B cell (primary cell): ENCODE measurements around the gene ALDH1L2. TPM values are rescaled to one million over a fixed set of nuclear protein-coding genes. Genes with fewer than 3 reads are reported as not detected.

Experiments
- ATAC-seq: fragments of 200-7000 bp; cut with Tn5 transposase; one replicate; pipeline ENCODE4 v1.10.0; 2021; ENCODE audit warnings: low read depth, mild to moderate bottlenecking, moderate number of reproducible peaks, moderate library complexity
- CTCF ChIA-PET: fragments of 350-600 bp; sonication (Branson Sonifier 250); formaldehyde crosslinking; loops from one replicate; lab custom pipeline; 2021; ENCODE audit warnings: antibody characterized with exemption, inconsistent platforms; lab: Charles Lee
- POLR2A ChIA-PET: fragments of 350-600 bp; sonication (Branson Sonifier 250); formaldehyde crosslinking; loops from one replicate; lab custom pipeline; 2021; ENCODE audit warnings: antibody characterized with exemption; lab: Charles Lee
- DNase-seq: peaks from one replicate; pipeline ENCODE4 v3.0.0; 2013
- H2AFZ ChIP-seq: 2 replicates; pipeline ENCODE4 v1.6.1; 2012; ENCODE audit warnings: mild to moderate bottlenecking, low read depth, low read length; ENCODE audit not compliant: insufficient read depth, poor library complexity, severe bottlenecking
- H3K27ac ChIP-seq, 2 donors: 1 replicate in 1 of 2; 2 replicates in 1 of 2; pipeline ENCODE4 v1.5.1; 2012 to 2013; ENCODE audit warnings: low read length in 2 of 2, mild to moderate bottlenecking in 2 of 2, moderate library complexity in 1 of 2
- H3K27me3 ChIP-seq, 4 experiments: fragments of 200-600 bp in 1 of 4; sonication (generic) in 1 of 4; replicated peaks in 1 of 4; 1 replicate in 2 of 4; 2 replicates in 2 of 4; pipeline versions ENCODE4 v1.6.1 to v1.7.0; 2013 to 2016; ENCODE audit warnings: low read length in 3 of 4, mild to moderate bottlenecking in 2 of 4, mixed read lengths in 1 of 4, moderate library complexity in 1 of 4; ENCODE audit not compliant: insufficient read depth in 4 of 4, control insufficient read depth in 3 of 4; ENCODE audit errors: control extremely low read depth in 1 of 4
- H3K36me3 ChIP-seq, 2 experiments: replicated peaks in 1 of 2; 1 replicate in 1 of 2; 2 replicates in 1 of 2; pipeline versions ENCODE4 v1.6.1 to v1.7.1; 2013; ENCODE audit warnings: low read length in 1 of 2; ENCODE audit not compliant: insufficient read depth in 2 of 2, control insufficient read depth in 1 of 2; ENCODE audit errors: control extremely low read depth in 1 of 2, extremely low read depth in 1 of 2
- H3K4me1 ChIP-seq, 2 donors: fragments of 200-600 bp in 1 of 2; sonication (generic) in 1 of 2; 1 replicate in 1 of 2; 2 replicates in 1 of 2; pipeline versions ENCODE4 v1.5.1 to v1.6.1; 2013 to 2017; ENCODE audit warnings: low read length in 2 of 2; ENCODE audit not compliant: control insufficient read depth in 2 of 2, insufficient read depth in 2 of 2
- H3K4me2 ChIP-seq: replicated peaks from 2 replicates; pipeline ENCODE3; 2012; ENCODE audit warnings: mild to moderate bottlenecking, low read depth, low read length; ENCODE audit not compliant: poor library complexity, severe bottlenecking
- H3K4me3 ChIP-seq, 5 experiments: fragments of 200-600 bp in 1 of 5; sonication (generic) in 1 of 5; 1 replicate in 3 of 5; 2 replicates in 2 of 5; pipeline versions ENCODE4 v1.5.1 to v1.7.0; 2011 to 2016; ENCODE audit warnings: low read length in 4 of 5, mild to moderate bottlenecking in 4 of 5, low read depth in 2 of 5, control low read depth in 1 of 5, moderate library complexity in 1 of 5; ENCODE audit not compliant: insufficient read depth in 1 of 5; ENCODE audit errors: control extremely low read depth in 1 of 5, extremely low read depth in 1 of 5
- H3K79me2 ChIP-seq: fragments of 200-600 bp; sonication (generic); one replicate; pipeline ENCODE4 v1.6.0; 2016; ENCODE audit warnings: low read length; ENCODE audit not compliant: control insufficient read depth, insufficient read depth
- H3K9ac ChIP-seq: fragments of 200-600 bp; sonication (generic); 2 replicates; pipeline ENCODE4 v1.6.1; 2017; ENCODE audit warnings: mild to moderate bottlenecking, low read length, moderate library complexity
- H3K9me3 ChIP-seq, 3 donors: one replicate each; pipeline versions ENCODE4 v1.6.1 to v1.7.1; 2013; ENCODE audit warnings: low read length in 2 of 3; ENCODE audit not compliant: control insufficient read depth in 2 of 3, insufficient read depth in 1 of 3; ENCODE audit errors: control extremely low read depth in 1 of 3
- H4K20me1 ChIP-seq: 2 replicates; pipeline ENCODE4 v1.6.0; 2012; ENCODE audit warnings: mild to moderate bottlenecking, low read length; ENCODE audit not compliant: insufficient read depth, control insufficient read depth, poor library complexity, severe bottlenecking
- H3K27ac Mint-ChIP-seq: one replicate; pipeline ENCODE4 v1.8.0; 2021; ENCODE audit warnings: mixed read lengths
- H3K27me3 Mint-ChIP-seq: one replicate; pipeline ENCODE4 v1.8.0; 2021; ENCODE audit warnings: mixed read lengths
- H3K4me1 Mint-ChIP-seq: one replicate; pipeline ENCODE4 v1.8.0; 2021; ENCODE audit warnings: mixed read lengths
- H3K4me3 Mint-ChIP-seq: one replicate; pipeline ENCODE4 v1.8.0; 2021; ENCODE audit warnings: mixed read lengths
- H3K9me3 Mint-ChIP-seq: one replicate; pipeline ENCODE4 v1.8.0; 2022; ENCODE audit warnings: mixed read lengths; ENCODE audit not compliant: insufficient read depth
- EZH2 ChIP-seq: IDR thresholded peaks from 2 replicates; pipeline ENCODE4 v1.6.1; 2012; ENCODE audit warnings: borderline replicate concordance, low read depth, mild to moderate bottlenecking, moderate library complexity, low read length; ENCODE audit not compliant: insufficient read depth, poor library complexity, severe bottlenecking
- WGBS: methylation state at CpG from one replicate; pipeline ENCODE4 v1.1.5; 2013; ENCODE audit warnings: missing lambda C conversion rate; ENCODE audit not compliant: insufficient coverage; 5-methylcytosine and 5-hydroxymethylcytosine counted together
- intact Hi-C: fragments of 100-400 bp; cut with micrococcal nuclease; formaldehyde crosslinking; loops from one replicate; pipeline ENCODE4 v1.10.0; 2022
- polyA plus RNA-seq: library from polyadenylated mRNA; depleted of rRNA; stranded (reverse); fragments of >200 nt; gene quantifications from 2 replicates; pipeline ENCODE4 v1.2.3, GENCODE V29; 2012
- total RNA-seq, 2 donors: library from RNA; stranded (reverse); fragments of 120-200 nt in 1 of 2; gene quantifications; 1 replicate in 1 of 2; 2 replicates in 1 of 2; pipeline versions ENCODE4 v1.2.3 to v1.2.4, GENCODE V29; 2013 to 2022
- TF ChIP-seq, protein P1 (sequence below): fragments of 200-600 bp; IDR thresholded peaks from one replicate; pipeline ENCODE4 v1.8.0; 2022; ENCODE audit warnings: antibody characterized with exemption, mild to moderate bottlenecking

The ALDH1L2 gene
- total and polyA plus RNA-seq, 2 donors (not counting 1 experiment from before 2014, with no cell fraction given): 0.04 to 0.32 TPM

DNA sequence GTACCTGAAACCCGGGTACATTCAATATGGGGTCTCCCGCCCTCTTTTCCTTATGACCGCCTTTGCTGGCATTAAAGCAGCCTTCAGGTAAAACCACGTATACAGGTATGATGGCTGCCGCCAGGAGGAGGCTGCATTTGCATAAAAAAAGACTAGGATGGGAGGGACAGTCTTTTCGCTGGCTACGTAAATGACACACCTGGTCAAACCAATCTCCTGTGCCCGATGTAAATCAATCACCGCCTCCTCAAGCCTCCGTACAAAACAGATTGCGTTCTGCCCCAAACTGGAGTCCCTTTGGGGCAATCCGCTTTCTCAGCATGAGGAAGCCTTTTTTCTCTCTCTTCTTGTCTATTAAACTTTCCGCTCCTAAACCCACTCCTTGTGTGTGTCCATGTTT is 8.1 kb upstream of the ALDH1L2 start:
- no peaks in the 10 kb centered on the region for H3K27me3 ChIP-seq
- H3K4me1 ChIP-seq: no peaks in the 10 kb centered on the region
- H3K36me3 ChIP-seq: no peaks in the 10 kb centered on the region
- no peak overlapping the region for H3K27ac ChIP-seq
- intact Hi-C loops: no loop called here
- no peaks in the 10 kb centered on the region for H3K4me1 Mint-ChIP-seq
- H3K79me2 ChIP-seq: no peaks in the 10 kb centered on the region
- TF ChIP-seq, protein P1, sequence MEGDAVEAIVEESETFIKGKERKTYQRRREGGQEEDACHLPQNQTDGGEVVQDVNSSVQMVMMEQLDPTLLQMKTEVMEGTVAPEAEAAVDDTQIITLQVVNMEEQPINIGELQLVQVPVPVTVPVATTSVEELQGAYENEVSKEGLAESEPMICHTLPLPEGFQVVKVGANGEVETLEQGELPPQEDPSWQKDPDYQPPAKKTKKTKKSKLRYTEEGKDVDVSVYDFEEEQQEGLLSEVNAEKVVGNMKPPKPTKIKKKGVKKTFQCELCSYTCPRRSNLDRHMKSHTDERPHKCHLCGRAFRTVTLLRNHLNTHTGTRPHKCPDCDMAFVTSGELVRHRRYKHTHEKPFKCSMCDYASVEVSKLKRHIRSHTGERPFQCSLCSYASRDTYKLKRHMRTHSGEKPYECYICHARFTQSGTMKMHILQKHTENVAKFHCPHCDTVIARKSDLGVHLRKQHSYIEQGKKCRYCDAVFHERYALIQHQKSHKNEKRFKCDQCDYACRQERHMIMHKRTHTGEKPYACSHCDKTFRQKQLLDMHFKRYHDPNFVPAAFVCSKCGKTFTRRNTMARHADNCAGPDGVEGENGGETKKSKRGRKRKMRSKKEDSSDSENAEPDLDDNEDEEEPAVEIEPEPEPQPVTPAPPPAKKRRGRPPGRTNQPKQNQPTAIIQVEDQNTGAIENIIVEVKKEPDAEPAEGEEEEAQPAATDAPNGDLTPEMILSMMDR: no peak
- TF ChIP-seq EZH2: no peak
- DNase-seq: no peak
- H3K4me3 Mint-ChIP-seq: no peak overlapping the region
- H3K27ac Mint-ChIP-seq: no peak overlapping the region
- H2AFZ ChIP-seq: no peak overlapping the region
- H3K4me3 ChIP-seq: no peak overlapping the region
- CTCF ChIA-PET: no interaction called here
- POLR2A ChIA-PET: interaction anchor here (0.8 kb wide), 1 partner anchor 816 kb away, joined by 3 read pairs; no protein-coding TSS in a partner anchor
- H3K9me3 ChIP-seq: peaks cover 4 to 15% (median 13%) of the 10 kb centered on the region in 3 donors
- no peak overlapping the region for H3K9ac ChIP-seq
- no peak overlapping the region for H3K4me2 ChIP-seq
- ATAC-seq: no peak
- H3K27me3 Mint-ChIP-seq: peaks cover 9% of the 10 kb centered on the region
- H3K9me3 Mint-ChIP-seq: peaks cover 14% of the 10 kb centered on the region
- 86% methylated on average over 12 of the region's 13 CpGs for WGBS
- no peaks in the 10 kb centered on the region for H4K20me1 ChIP-seq

DNA sequence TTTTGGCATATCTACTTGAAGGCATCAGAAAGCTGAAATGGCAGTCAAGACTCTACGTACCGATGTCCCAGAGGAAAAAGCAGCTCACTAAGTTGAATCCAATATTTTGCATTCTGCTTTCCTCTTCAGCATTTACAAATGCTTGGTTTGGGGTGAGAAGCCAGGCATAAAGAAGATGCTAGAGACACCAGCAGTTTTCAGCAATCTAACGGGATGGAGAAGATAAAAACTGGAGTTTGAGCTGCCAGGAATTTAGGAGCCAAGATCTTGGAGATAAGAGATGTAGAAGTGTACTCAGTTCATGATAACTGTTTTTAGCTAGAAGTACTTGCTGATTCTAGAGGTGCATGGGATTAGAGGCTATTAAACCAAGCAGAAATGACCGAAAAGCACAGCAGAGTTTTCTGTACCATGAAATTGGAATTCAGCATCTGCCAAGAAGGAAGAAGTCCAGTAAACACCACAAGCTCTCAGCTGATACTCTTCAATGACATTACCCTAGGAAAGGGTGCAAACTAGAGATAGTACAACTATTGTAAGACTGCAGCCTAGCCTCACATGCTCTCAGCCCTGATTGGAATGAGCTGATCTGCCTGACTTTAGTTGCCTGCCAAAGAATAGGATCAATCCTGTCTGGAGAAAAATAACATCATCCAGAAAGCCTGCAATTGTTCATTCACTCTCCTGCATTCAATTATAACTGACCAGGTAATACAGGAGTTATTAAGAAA is 7.4 kb upstream of the ALDH1L2 start:
- POLR2A ChIA-PET: interaction anchor here (0.7 to 0.8 kb wide), 2 partner anchors 815 to 1134 kb away, joined by 3 to 5 read pairs; no protein-coding TSS in a partner anchor
- no peak overlapping the region for H3K4me3 ChIP-seq
- H3K4me1 Mint-ChIP-seq: no peaks in the 10 kb centered on the region
- H3K4me1 ChIP-seq: no peaks in the 10 kb centered on the region
- H3K27me3 Mint-ChIP-seq: peaks cover 8% of the 10 kb centered on the region
- H3K27ac ChIP-seq: no peak overlapping the region
- H3K36me3 ChIP-seq: no peaks in the 10 kb centered on the region
- no peaks in the 10 kb centered on the region for H3K27me3 ChIP-seq
- H3K27ac Mint-ChIP-seq: no peak overlapping the region
- H3K9me3 Mint-ChIP-seq: peaks cover 14% of the 10 kb centered on the region
- H3K9me3 ChIP-seq: peaks cover 4 to 14% (median 13%) of the 10 kb centered on the region in 3 donors
- H2AFZ ChIP-seq: no peak overlapping the region
- no peak overlapping the region for H3K4me3 Mint-ChIP-seq
- intact Hi-C loops: no loop called here
- H3K9ac ChIP-seq: no peak overlapping the region
- H4K20me1 ChIP-seq: no peaks in the 10 kb centered on the region
- no peaks in the 10 kb centered on the region for H3K79me2 ChIP-seq
- H3K4me2 ChIP-seq: no peak overlapping the region
- no peak for ATAC-seq
- TF ChIP-seq, protein P1: no peak
- TF ChIP-seq EZH2: no peak
- WGBS: 75% methylated on average over 2 of the region's 4 CpGs
- CTCF ChIA-PET: interaction anchor here (0.9 kb wide), 1 partner anchor 31 kb away, joined by 3 read pairs; no protein-coding TSS in a partner anchor
- DNase-seq: no peak
